ENCODE results near the gene NHP2. TPM values are rescaled to one million over a fixed set of nuclear protein-coding genes. Genes with fewer than 3 reads are reported as not detected.

The NHP2 gene
- total RNA-seq, 4 donors from 2014 or later: 139 to 290 (median 159) TPM

DNA sequence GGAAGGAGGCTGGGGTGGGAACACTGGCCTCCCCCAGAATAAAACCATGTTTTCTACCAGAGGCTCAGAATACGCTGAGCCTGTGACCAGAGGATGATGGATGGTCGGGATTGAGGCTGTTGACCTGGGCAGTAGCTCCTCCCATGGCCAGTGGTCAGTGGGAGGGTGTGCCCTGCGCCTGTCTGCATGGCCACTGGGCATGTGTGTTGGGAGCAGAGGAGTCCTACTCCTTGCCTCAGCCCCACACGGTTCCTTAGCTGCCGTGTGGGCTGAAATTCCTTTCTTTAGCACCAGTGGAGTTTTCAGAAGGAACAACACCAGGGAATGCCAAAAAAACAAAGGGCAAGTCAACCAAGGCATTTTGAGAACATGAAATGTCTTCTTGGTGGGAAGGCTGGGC is 31.3 kb downstream of the NHP2 start:
- Histone ChIP-seq H3K27ac (no peak overlapping the region), H3K4me1 (peaks cover 0 to 19% (median 5%) of the 10 kb centered on the region in 4 donors), H3K27me3 (peaks cover 0 to 49% of the 10 kb centered on the region in 2 donors), H3K9me3 (no peaks in the 10 kb centered on the region), H3K36me3 (no peaks in the 10 kb centered on the region), H3K4me3 (no peak overlapping the region)
- TF ChIP-seq POLR2A (IDR thresholded peaks at IDR 0.05): no peak
- no peak for TF ChIP-seq EP300 (IDR thresholded peaks at IDR 0.05)
- TF ChIP-seq, protein P1, sequence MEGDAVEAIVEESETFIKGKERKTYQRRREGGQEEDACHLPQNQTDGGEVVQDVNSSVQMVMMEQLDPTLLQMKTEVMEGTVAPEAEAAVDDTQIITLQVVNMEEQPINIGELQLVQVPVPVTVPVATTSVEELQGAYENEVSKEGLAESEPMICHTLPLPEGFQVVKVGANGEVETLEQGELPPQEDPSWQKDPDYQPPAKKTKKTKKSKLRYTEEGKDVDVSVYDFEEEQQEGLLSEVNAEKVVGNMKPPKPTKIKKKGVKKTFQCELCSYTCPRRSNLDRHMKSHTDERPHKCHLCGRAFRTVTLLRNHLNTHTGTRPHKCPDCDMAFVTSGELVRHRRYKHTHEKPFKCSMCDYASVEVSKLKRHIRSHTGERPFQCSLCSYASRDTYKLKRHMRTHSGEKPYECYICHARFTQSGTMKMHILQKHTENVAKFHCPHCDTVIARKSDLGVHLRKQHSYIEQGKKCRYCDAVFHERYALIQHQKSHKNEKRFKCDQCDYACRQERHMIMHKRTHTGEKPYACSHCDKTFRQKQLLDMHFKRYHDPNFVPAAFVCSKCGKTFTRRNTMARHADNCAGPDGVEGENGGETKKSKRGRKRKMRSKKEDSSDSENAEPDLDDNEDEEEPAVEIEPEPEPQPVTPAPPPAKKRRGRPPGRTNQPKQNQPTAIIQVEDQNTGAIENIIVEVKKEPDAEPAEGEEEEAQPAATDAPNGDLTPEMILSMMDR (IDR thresholded peaks at IDR 0.05): no peak
- no peak for DNase-seq (ENCODE audit: low spot score in 2 of 2)
- WGBS, 2 donors: 57 to 59% methylated on average over 5 of the region's 5 CpGs

DNA sequence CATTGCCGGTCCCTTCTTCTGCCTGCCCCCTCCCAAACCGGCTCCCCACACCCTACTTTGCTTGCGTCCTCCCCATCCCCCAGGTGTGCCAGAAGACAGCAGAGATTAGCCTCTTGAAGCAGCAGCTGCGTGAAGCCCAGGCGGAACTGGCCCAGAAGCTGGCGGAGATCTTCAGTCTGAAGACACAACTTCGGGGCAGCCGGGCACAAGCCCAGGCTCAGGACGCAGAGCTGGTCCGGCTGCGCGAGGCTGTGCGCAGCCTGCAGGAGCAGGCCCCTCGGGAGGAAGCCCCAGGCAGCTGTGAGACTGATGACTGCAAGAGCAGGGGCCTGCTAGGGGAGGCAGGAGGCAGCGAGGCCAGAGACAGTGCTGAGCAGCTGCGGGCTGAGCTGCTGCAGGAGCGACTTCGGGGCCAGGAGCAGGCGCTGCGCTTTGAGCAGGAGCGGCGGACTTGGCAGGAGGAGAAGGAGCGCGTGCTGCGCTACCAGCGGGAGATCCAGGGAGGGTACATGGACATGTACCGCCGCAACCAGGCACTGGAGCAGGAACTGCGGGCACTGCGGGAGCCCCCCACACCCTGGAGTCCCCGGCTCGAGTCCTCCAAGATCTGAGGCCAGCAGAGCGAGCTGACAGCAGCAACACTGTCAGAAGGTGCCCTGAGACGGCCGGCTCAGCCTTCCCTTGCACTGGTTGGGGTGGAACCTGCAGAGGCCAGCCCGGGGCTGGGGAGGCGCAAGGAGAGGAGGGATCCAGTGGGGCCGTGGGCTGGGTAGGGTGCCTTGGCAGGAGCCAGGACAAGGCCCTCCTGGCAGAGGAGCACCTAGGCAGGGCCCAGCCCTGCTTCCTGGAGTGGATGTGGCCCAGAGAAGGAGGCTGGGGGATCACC is 32.1 kb downstream of the NHP2 start:
- Histone ChIP-seq H3K9me3 (no peaks in the 10 kb centered on the region), H3K27ac (no peak overlapping the region), H3K4me1 (peaks cover 0 to 19% (median 8%) of the 10 kb centered on the region in 4 donors), H3K27me3 (peaks cover 0 to 56% of the 10 kb centered on the region in 2 donors), H3K4me3 (peak overlapping the region in 2 of 4 donors; percentile 18 to 28), H3K36me3 (no peaks in the 10 kb centered on the region)
- no peak for DNase-seq (ENCODE audit: low spot score in 2 of 2)
- WGBS, 2 donors: 63 to 78% methylated on average over 38 of the region's 38 CpGs
- TF ChIP-seq EP300 (IDR thresholded peaks at IDR 0.05): no peak
- TF ChIP-seq, protein P1 (IDR thresholded peaks at IDR 0.05): no peak
- TF ChIP-seq POLR2A (IDR thresholded peaks at IDR 0.05): no peak

DNA sequence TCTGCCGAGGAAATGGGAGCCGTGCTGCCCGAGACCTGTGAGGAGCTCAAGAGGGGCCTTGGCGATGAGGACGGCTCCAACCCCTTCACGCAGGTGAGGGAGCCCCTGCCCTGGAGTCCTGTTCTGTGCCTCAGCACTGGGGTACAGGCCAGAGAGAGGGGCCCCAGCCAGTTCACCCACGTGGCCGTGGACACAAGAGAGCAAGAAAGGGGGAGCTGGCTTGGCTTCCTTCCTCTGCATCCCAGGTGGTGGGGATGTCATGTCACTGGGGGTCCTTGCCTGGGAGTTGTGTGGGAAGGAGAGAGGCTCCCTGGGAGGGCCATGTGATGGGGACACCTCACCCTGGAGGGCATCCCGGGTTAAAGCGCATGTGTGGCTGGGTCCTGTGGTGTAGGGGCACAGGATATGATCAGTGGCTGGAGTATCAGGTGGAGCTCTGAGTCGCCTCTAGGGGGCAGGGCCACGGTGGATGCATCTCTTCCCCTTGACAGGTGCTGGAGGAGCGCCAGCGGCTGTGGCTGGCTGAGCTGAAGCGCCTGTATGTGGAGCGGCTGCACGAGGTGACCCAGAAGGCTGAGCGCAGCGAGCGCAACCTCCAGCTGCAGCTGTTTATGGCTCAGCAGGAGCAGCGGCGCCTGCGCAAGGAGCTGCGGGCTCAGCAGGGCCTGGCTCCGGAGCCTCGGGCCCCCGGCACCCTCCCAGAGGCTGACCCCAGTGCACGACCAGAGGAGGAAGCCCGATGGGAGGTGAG is 32.9 kb downstream of the NHP2 start:
- WGBS, 2 donors: 47 to 51% methylated on average over 28 to 29 of the region's 29 CpGs
- Histone ChIP-seq H3K27ac (no peak overlapping the region), H3K9me3 (no peaks in the 10 kb centered on the region), H3K27me3 (peaks cover 0 to 64% of the 10 kb centered on the region in 2 donors), H3K4me1 (peaks cover 0 to 17% (median 7%) of the 10 kb centered on the region in 4 donors), H3K36me3 (no peaks in the 10 kb centered on the region), H3K4me3 (peak overlapping the region in 2 of 4 donors; percentile 18 to 28)
- TF ChIP-seq, protein P1 (IDR thresholded peaks at IDR 0.05): peak in 2 of 5 experiments; percentile 6 to 43
- no peak for TF ChIP-seq EP300 (IDR thresholded peaks at IDR 0.05)
- peak; percentile 21 to 40 for DNase-seq (ENCODE audit: low spot score in 2 of 2)

DNA sequence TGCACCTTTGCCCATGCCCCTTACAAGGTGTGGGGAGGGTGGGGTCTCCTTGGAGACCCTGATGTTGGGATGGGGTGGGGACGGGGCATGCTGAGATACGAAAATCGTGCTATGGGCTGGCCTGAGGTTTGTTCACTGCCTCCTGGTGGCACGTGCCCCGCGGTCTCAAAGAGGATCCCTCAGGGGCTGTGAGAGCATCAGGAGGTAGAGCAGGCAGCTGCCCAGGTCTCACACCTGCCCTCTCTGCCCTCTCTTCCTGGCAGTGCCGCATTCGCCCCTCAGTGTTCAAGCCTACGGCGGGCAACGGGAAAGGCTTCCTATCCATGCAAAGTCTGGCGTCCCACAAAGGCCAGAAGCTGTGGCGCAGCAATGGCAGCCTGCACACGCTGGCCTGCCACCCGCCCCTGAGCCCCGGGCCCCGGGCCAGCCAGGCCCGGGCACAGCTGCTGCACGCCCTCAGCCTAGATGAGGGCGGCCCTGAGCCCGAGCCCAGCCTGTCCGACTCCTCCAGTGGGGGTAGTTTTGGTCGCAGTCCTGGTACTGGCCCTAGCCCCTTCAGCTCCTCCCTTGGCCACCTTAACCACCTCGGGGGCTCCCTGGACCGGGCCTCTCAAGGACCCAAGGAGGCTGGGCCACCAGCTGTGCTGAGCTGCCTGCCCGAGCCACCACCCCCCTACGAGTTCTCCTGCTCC is 33.6 kb downstream of the NHP2 start:
- Histone ChIP-seq H3K9me3 (no peaks in the 10 kb centered on the region), H3K27me3 (peaks cover 0 to 71% of the 10 kb centered on the region in 2 donors), H3K36me3 (no peaks in the 10 kb centered on the region), H3K4me3 (no peak overlapping the region), H3K27ac (no peak overlapping the region), H3K4me1 (peaks cover 0 to 20% (median 9%) of the 10 kb centered on the region in 4 donors)
- no peak for DNase-seq (ENCODE audit: low spot score in 2 of 2)
- TF ChIP-seq, protein P1 (IDR thresholded peaks at IDR 0.05): no peak
- WGBS, 2 donors: 88 to 91% methylated on average over 18 to 21 of the region's 27 CpGs

Measured in tibial nerve (tissue), 4 donors.